Immature natural killer cell (primary cell): ENCODE results near the gene CDH12. TPM values are rescaled to one million over a fixed set of nuclear protein-coding genes. Genes with fewer than 3 reads are reported as not detected.
"Not testable (repeated sequence)": the region's sequence is repeated elsewhere in the genome, so short reads cannot be mapped to it uniquely, and the experiment has no call there.

Experiments used
- DNase-seq, 3 donors: peaks; one replicate each; pipeline ENCODE4 v3.0.0; 2022; ENCODE audit warnings: mixed read lengths in 1 of 3
- H3K27ac Mint-ChIP-seq, 6 donors: one replicate each; pipeline ENCODE4 v1.8.0; 2020; ENCODE audit warnings: mixed read lengths in 6 of 6, mild to moderate bottlenecking in 5 of 6, inconsistent platforms in 4 of 6, moderate library complexity in 3 of 6
- H3K27me3 Mint-ChIP-seq, 3 donors: one replicate each; pipeline ENCODE4 v1.8.0; 2020 to 2021; ENCODE audit warnings: low read depth in 3 of 3, mild to moderate bottlenecking in 3 of 3, mixed read lengths in 3 of 3, moderate library complexity in 3 of 3, inconsistent platforms in 1 of 3
- H3K36me3 Mint-ChIP-seq, 3 donors: one replicate each; pipeline ENCODE4 v1.8.0; 2020; ENCODE audit warnings: mixed read lengths in 3 of 3, inconsistent platforms in 2 of 3, mild to moderate bottlenecking in 2 of 3
- H3K4me1 Mint-ChIP-seq, 2 donors: one replicate each; pipeline ENCODE4 v1.8.0; 2020; ENCODE audit warnings: inconsistent platforms in 2 of 2, mild to moderate bottlenecking in 2 of 2, mixed read lengths in 2 of 2, moderate library complexity in 1 of 2
- H3K4me3 Mint-ChIP-seq, 5 donors: one replicate each; pipeline ENCODE4 v1.8.0; 2020; ENCODE audit warnings: mild to moderate bottlenecking in 5 of 5, mixed read lengths in 5 of 5, inconsistent platforms in 3 of 5, moderate library complexity in 3 of 5
- H3K9me3 Mint-ChIP-seq, 6 donors: one replicate each; pipeline ENCODE4 v1.8.0; 2020; ENCODE audit warnings: mild to moderate bottlenecking in 6 of 6, mixed read lengths in 6 of 6, inconsistent platforms in 4 of 6, moderate library complexity in 3 of 6
- polyA plus RNA-seq, 3 donors: library from polyadenylated mRNA; unstranded; fragments of 300-500 nt; fragmentation: Illumina TruSeq; gene quantifications; one replicate each; pipeline ENCODE4 v1.2.3, GENCODE V29; 2021

The CDH12 gene
- polyA plus RNA-seq, 3 donors from 2014 or later: not detected

GRCh38 chr5:22140418-22140817 lies 712.7 kb downstream of the CDH12 start:
- not testable (repeated sequence) for H3K27me3 Mint-ChIP-seq, H3K4me3 Mint-ChIP-seq, H3K27ac Mint-ChIP-seq, DNase-seq, H3K36me3 Mint-ChIP-seq, H3K4me1 Mint-ChIP-seq
- peaks cover 3 to 17% (median 9%) of the 10 kb centered on the region in 6 donors for H3K9me3 Mint-ChIP-seq

- DNase-seq, H3K4me1 Mint-ChIP-seq, H3K4me3 Mint-ChIP-seq, H3K27ac Mint-ChIP-seq, H3K36me3 Mint-ChIP-seq, H3K27me3 Mint-ChIP-seq: not testable (repeated sequence)
- H3K9me3 Mint-ChIP-seq: peaks cover 3 to 17% (median 7%) of the 10 kb centered on the region in 6 donors
Measured at GRCh38 chr5:22139662-22140300, 713.4 kb downstream of the CDH12 start.

- no peaks in the 10 kb centered on the region for H3K36me3 Mint-ChIP-seq
- no peaks in the 10 kb centered on the region for H3K4me1 Mint-ChIP-seq
- peaks cover 15 to 58% (median 24%) of the 10 kb centered on the region in 6 donors for H3K9me3 Mint-ChIP-seq
- no peak for DNase-seq
- H3K4me3 Mint-ChIP-seq: no peak overlapping the region
- H3K27ac Mint-ChIP-seq: no peak overlapping the region
- H3K27me3 Mint-ChIP-seq: peaks cover 0 to 4% (median 0%) of the 10 kb centered on the region in 3 donors
Measured at GRCh38 chr5:22111320-22111719, 741.8 kb downstream of the CDH12 start.

GRCh38 chr5:22109315-22109714 lies 743.8 kb downstream of the CDH12 start:
- Mint-ChIP-seq H3K36me3 (no peaks in the 10 kb centered on the region), H3K9me3 (peaks cover 8 to 45% (median 19%) of the 10 kb centered on the region in 6 donors), H3K27ac (no peak overlapping the region), H3K4me3 (no peak overlapping the region), H3K4me1 (no peaks in the 10 kb centered on the region), H3K27me3 (peaks cover 0 to 3% (median 0%) of the 10 kb centered on the region in 3 donors)
- DNase-seq: no peak

GRCh38 chr5:22108545-22108944 lies 744.6 kb downstream of the CDH12 start:
- Mint-ChIP-seq H3K27ac (no peak overlapping the region), H3K27me3 (peaks cover 0 to 3% (median 0%) of the 10 kb centered on the region in 3 donors), H3K4me3 (no peak overlapping the region), H3K4me1 (no peaks in the 10 kb centered on the region), H3K9me3 (peaks cover 9 to 40% (median 20%) of the 10 kb centered on the region in 6 donors), H3K36me3 (no peaks in the 10 kb centered on the region)
- DNase-seq: no peak

- Mint-ChIP-seq H3K4me1 (no peaks in the 10 kb centered on the region), H3K27ac (no peak overlapping the region), H3K27me3 (peaks cover 0 to 2% (median 0%) of the 10 kb centered on the region in 3 donors), H3K9me3 (peaks cover 6 to 20% (median 10%) of the 10 kb centered on the region in 6 donors), H3K4me3 (no peak overlapping the region), H3K36me3 (no peaks in the 10 kb centered on the region)
- no peak for DNase-seq
Measured at GRCh38 chr5:22102823-22103359, 750.3 kb downstream of the CDH12 start.

- H3K4me1 Mint-ChIP-seq: no peaks in the 10 kb centered on the region
- no peak overlapping the region for H3K4me3 Mint-ChIP-seq
- H3K27ac Mint-ChIP-seq: no peak overlapping the region
- peaks cover 0 to under 1% (median 0%) of the 10 kb centered on the region in 3 donors for H3K27me3 Mint-ChIP-seq
- DNase-seq: no peak
- peaks cover 9 to 40% (median 22%) of the 10 kb centered on the region in 6 donors for H3K9me3 Mint-ChIP-seq
- H3K36me3 Mint-ChIP-seq: no peaks in the 10 kb centered on the region
Measured at GRCh38 chr5:22088517-22088916, 764.6 kb downstream of the CDH12 start.

- H3K4me3 Mint-ChIP-seq: no peak overlapping the region
- peaks cover 0 to 4% (median 2%) of the 10 kb centered on the region in 3 donors for H3K27me3 Mint-ChIP-seq
- no peaks in the 10 kb centered on the region for H3K36me3 Mint-ChIP-seq
- H3K27ac Mint-ChIP-seq: no peak overlapping the region
- peaks cover 0 to 28% (median 9%) of the 10 kb centered on the region in 6 donors for H3K9me3 Mint-ChIP-seq
- no peak for DNase-seq
- no peaks in the 10 kb centered on the region for H3K4me1 Mint-ChIP-seq
Measured at GRCh38 chr5:22079566-22079965, 773.6 kb downstream of the CDH12 start.

- Mint-ChIP-seq H3K4me1 (no peaks in the 10 kb centered on the region), H3K36me3 (no peaks in the 10 kb centered on the region), H3K27ac (no peak overlapping the region), H3K27me3 (peaks cover 0 to 4% (median 2%) of the 10 kb centered on the region in 3 donors), H3K9me3 (peaks cover 0 to 25% (median 11%) of the 10 kb centered on the region in 6 donors), H3K4me3 (no peak overlapping the region)
- DNase-seq: no peak
Measured at GRCh38 chr5:22079002-22079401, 774.1 kb downstream of the CDH12 start.

- no peak for DNase-seq
- H3K27ac Mint-ChIP-seq: no peak overlapping the region
- peaks cover 0 to 2% (median 0%) of the 10 kb centered on the region in 3 donors for H3K27me3 Mint-ChIP-seq
- H3K4me1 Mint-ChIP-seq: no peaks in the 10 kb centered on the region
- no peaks in the 10 kb centered on the region for H3K36me3 Mint-ChIP-seq
- H3K4me3 Mint-ChIP-seq: no peak overlapping the region
- peaks cover 0 to 29% (median 12%) of the 10 kb centered on the region in 6 donors for H3K9me3 Mint-ChIP-seq
Measured at GRCh38 chr5:22076586-22076985, 776.6 kb downstream of the CDH12 start.

GRCh38 chr5:22070186-22070728 lies 782.9 kb downstream of the CDH12 start:
- H3K4me3 Mint-ChIP-seq: no peak overlapping the region
- H3K9me3 Mint-ChIP-seq: peaks cover 0 to 43% (median 21%) of the 10 kb centered on the region in 6 donors
- H3K4me1 Mint-ChIP-seq: no peaks in the 10 kb centered on the region
- H3K27me3 Mint-ChIP-seq: no peaks in the 10 kb centered on the region
- peaks cover 0 to 3% (median 0%) of the 10 kb centered on the region in 3 donors for H3K36me3 Mint-ChIP-seq
- no peak for DNase-seq
- H3K27ac Mint-ChIP-seq: no peak overlapping the region

GRCh38 chr5:22063717-22064116 lies 789.4 kb downstream of the CDH12 start:
- Mint-ChIP-seq H3K9me3 (peaks cover 7 to 42% (median 19%) of the 10 kb centered on the region in 6 donors), H3K27ac (no peak overlapping the region), H3K27me3 (no peaks in the 10 kb centered on the region), H3K4me3 (no peak overlapping the region), H3K4me1 (no peaks in the 10 kb centered on the region), H3K36me3 (no peaks in the 10 kb centered on the region)
- no peak for DNase-seq

GRCh38 chr5:22058620-22059019 lies 794.5 kb downstream of the CDH12 start:
- no peaks in the 10 kb centered on the region for H3K36me3 Mint-ChIP-seq

GRCh38 chr5:22057012-22057411 lies 796.1 kb downstream of the CDH12 start:
- H3K27me3 Mint-ChIP-seq: peaks cover 0 to 2% (median 0%) of the 10 kb centered on the region in 3 donors
- H3K9me3 Mint-ChIP-seq: peaks cover 12 to 38% (median 21%) of the 10 kb centered on the region in 6 donors
- H3K36me3 Mint-ChIP-seq: no peaks in the 10 kb centered on the region
- no peaks in the 10 kb centered on the region for H3K4me1 Mint-ChIP-seq
- no peak overlapping the region for H3K27ac Mint-ChIP-seq
- H3K4me3 Mint-ChIP-seq: no peak overlapping the region
- no peak for DNase-seq

More at GRCh38 chr5:22058620-22059019, 794.5 kb downstream of the CDH12 start:
- no peak overlapping the region for H3K27ac Mint-ChIP-seq
- peaks cover 9 to 34% (median 21%) of the 10 kb centered on the region in 6 donors for H3K9me3 Mint-ChIP-seq
- DNase-seq: no peak
- peaks cover 0 to 2% (median 0%) of the 10 kb centered on the region in 3 donors for H3K27me3 Mint-ChIP-seq
- no peak overlapping the region for H3K4me3 Mint-ChIP-seq
- no peaks in the 10 kb centered on the region for H3K4me1 Mint-ChIP-seq
